SH-SY5Y (cell line): Measurements from ENCODE around the gene CR1.

ENCODE experiments used
- GATA2 ChIP-seq: IDR thresholded peaks from 2 replicates; pipeline ENCODE4 v1.6.1; 2011; ENCODE audit warnings: mild to moderate bottlenecking, low read depth, low read length
- GATA3 ChIP-seq: IDR thresholded peaks from 2 replicates; pipeline ENCODE4 v1.6.1; 2011; ENCODE audit warnings: low read depth, mild to moderate bottlenecking, low read length, moderate library complexity

DNA sequence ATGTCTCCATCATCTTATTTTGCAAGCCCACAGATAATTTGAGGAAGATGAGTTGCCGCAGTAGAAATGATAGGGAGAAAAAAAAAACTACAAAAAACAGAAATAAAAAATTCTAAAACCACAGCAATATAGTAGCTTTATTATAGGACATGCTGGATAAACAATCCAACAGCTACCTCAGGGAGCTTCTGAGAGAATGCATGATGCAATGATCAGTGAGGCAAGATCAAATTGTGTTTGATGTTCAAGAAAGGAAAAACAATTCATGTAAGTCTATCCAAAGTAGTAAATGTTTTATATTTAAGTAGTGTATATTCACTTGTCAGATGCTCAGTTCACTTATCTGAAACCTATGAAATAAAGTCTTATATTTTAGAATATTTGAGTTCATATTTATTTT is 155.6 kb downstream of the CR1 start:
- TF ChIP-seq GATA2 (no peak), GATA3 (no peak)
